ENCODE results near the gene SLC16A8.

The SLC16A8 gene

DNA sequence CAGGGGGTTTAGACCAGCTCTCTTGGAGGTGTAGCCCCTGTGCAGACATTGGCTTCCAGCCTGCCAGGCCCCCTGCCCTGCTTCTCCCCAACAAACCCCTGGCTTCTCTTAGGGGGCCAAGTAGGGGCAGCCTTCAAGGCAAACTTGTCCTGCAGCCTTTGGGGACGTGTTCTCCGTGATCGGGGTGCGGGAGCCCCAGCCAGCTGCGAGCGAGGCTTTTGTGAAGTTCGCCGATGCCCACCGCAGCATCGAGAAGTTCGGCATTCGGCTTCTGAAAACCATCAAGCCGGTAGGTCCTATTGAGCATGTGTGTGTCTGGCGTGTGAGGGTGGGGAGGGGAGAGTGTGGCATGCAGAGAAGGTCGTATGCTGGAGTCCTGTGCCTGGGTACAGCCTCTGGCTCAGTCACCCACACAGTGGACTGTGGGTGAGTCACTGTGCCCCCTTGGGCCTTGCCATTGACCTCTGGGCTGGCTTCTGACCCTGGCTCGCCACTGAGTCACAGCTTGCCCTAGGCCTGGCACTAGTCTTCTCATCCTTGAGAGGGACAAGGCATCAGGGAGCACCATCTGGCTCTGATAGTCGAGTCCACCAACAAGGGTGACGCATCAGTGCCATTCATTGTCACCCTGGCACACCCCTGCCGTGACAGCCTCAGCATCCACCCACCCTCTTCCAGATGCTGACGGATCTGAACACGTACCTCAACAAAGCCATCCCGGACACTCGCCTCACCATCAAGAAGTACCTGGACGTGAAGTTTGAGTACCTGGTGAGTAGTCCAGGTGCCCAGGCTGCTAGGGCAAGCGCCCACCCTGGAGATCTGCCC is 11.4 kb downstream of the SLC16A8 start:
- no peak for DNase-seq (ENCODE audit: low read depth in 2 of 2)

DNA sequence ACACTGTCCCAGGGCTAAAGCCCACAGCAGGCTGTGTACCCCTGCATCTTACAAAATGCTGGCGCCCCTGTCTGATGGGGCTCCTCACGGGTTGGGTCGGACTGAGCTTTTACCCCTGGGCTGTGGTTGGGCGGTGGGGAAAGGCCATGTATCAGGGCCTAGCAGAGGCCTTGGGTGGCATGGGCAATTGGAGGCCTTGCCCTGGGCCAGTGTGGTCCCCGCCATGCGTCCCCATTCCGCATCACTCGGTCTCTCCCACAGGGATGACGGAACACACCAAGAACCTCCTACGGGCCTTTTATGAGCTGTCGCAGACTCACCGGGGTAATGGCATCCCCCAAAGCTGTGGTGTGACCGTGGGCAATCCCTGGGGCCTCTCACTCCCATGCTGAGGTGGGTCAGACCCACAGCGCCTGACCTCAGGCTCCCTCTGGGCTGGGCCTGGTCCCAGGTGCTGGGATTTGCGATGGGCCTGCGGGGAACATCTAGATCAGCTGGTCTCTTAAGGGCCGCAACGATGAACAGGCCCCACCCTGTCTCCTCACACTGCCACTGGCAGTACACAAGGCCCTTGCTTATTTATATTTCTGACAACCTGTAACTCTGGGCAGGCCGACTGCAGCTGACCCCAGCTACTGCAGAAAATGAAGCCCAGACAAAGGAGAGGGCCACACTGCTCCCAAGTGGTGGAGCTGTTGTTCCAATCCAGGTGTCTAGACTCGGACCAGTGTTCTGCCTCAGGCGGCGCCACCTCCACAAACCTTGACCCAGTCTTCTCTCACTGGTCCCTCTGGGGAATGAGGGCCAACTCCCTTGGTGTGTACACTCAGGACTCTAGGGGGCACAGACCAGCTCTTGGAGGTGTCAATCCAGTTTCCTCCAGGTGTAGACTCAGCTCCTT is 12.3 kb downstream of the SLC16A8 start:
- no peak for DNase-seq (ENCODE audit: low read depth in 2 of 2)

DNA sequence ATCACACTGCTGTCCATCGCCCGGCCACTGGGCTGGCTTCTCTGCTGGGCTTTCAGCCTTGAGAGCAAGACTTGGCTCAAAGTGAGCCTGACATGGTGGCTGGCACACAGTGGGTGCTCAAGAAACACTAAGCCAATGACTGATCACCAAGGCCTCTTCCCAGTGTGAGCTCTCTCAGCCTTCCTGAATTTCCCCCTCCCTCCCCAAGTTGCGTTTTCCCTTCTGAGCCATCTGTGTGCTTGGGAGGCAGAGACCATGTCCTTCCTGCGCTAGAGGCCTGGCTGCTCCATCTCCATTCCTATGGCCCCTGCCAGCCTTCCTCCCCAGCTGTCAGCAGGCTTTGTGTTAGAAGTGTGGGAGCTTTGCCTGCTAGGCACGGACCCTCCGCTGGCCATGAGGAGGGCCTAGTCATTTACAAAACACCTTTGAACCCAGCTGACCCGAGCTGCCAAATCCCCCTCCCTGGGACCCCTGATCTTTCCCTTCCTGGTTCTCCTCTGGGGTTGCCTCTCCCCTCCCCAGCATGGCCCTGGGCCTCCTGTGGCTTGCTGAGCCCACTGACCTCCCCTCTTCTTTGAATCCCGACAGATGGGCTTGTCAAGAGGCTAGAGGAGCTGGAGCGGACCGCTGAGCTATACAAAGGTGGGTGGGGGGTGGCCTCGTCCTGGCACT is 13.6 kb downstream of the SLC16A8 start:
- DNase-seq (ENCODE audit: low read depth in 2 of 2) = no peak

DNA sequence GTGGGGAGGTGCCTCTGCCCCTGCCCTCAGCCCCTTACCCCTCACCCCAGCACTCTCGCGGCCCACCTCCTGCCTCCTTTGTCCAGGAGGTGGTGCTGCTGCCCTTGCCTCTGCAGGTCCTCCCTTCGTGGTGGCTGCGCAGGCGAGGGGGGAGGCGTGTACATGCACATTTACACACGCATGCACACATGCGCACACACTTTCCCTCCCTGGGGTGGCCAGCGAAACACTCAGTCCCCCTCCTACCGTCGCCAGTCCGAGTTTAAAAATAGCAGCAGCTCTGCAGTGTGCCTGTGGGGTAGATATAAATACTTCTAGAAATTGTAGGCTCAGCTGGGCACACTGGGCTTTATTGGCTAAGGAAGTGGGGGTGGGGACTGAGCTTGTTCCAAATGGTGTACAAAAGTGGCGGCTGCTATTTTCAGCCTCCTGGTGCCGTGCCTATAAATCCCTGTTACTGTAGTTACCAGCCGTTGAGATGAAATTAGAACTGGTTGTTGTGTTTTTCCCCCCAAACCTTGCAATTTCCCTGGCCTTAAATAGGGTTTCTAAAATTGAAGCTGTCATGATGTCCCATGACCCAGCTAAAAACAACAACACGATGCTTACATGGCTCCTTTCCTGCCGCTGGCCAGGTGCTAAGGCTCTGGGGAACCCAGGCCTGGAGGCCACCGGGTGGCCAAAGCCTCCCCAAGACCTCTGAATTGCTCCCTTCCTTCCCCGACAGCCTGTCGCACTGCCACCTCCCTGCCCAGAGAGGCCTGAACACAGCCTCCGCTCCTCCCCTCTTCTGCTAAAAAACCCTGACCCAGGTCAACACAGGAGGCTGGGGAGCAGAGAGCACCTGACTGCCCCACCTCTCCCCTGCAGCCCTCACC is 14.4 kb downstream of the SLC16A8 start:
- no peak for DNase-seq (ENCODE audit: low read depth in 2 of 2)

DNA sequence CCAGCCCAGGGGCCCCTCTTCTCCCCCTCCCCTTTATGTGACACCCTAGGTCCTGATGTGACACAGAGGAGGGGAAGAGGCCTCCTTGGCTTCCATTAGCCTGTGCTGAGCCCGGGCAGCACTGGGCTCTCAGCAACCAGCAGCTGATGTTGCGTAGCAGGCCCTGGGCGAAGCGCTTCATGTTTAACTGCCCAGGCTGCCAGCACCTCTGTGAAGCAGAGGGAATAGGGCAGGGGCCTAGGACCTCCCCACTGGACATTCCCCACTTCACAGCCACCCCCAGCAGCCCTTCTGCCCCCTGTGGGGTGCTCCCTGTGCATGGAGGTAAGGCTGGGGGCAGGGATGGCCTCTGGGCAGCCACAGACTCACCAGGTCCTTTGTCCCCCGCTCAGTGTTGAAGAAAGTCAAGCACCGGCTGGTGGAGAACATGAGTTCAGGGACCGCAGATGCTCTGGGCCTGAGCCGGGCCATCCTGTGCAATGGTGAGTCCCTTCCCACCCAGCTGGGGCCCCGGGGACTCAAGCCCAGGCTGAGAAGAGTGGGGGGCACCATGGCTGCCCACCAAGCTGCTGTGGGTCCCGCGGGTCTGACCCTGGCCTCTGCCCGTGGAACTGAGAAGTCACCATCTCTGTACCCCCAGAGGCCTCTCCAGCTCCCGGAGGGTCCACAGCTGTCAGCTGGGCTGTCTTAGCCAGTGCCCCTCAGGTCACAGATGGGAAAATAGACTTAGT is 15.2 kb downstream of the SLC16A8 start:
- DNase-seq (ENCODE audit: low read depth in 2 of 2) = no peak

DNA sequence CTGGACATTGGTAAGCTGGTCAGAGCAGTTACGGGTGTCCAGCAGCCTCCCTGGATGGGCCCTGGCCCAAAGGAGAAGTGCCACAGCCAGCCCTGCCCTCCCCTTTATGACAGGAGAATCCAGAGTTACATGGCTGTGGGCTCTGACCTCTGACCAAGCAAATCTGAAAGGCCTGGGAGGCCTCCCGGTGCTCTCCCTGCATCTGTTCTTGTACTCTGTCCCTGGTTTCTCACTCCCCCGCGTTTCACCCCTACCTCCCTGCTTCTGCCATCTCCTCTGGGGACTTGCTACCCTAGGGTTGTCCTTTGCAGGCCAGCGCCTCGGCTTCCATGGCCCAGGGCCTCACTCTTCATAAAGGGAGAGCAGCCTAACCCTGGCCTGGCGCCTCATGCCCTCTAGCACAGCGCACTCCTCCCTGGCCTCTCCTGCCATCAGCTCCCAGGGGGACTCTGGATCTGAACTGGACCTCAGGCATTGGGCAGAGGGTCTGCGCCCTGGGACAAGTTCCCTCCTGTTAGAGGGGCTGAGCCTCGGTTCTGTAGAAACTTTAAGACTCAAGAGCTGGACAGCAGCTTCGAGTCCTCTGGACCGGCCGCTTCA is 16.1 kb downstream of the SLC16A8 start:
- no peak for DNase-seq (ENCODE audit: low read depth in 2 of 2)

DNA sequence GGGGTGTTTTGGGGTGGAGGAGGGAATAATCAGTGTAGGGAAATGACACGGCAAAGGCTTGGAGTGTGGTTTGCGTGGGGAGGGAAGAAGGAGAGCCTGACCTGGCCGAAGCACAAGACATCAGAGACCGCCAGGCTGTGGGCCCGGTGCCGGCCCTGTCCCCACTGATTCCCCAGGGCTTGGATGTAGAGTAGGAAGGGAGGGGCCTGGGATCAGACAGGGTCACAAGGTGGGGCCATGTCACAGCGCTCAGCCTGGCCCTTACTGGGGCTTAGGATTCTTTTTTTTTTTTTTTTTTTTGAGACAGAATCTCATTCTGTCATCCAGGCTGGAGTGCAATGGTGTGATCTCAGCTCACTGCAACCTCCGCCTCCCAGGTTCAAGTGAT is 17.0 kb downstream of the SLC16A8 start:
- DNase-seq (ENCODE audit: low read depth in 2 of 2) = no peak

DNA sequence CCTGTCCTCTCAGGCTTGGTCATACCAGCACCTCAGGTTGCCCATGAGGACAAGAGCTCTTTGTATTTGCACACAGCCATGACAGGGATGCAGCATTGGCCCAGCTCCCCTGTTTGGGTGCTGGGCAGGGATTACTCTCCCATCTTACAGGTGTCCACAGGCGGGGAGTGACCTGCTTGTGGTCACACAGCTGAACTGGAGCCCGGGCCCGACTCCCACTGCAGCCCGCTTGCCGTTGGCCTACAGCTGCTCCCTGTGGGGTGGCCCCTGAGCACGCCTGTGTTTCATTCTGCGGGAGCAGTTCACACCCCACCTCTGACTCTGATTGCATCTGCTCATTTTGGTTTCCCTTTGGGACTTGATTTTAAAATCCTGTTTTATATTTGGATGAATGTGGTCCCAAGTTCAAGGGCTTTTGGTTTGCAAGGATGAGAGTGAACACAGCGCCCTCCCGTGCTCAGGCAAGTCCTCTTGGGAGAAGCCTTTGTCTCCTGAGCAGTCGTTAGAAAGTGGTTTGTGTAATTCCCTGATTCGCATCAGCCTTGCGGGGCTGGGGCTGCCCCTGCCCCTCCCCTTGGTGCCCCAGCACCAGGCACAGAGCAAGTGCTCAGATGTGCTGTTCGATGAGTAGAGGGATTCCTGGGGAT is 17.5 kb downstream of the SLC16A8 start:
- DNase-seq (ENCODE audit: low read depth in 2 of 2) = no peak

DNA sequence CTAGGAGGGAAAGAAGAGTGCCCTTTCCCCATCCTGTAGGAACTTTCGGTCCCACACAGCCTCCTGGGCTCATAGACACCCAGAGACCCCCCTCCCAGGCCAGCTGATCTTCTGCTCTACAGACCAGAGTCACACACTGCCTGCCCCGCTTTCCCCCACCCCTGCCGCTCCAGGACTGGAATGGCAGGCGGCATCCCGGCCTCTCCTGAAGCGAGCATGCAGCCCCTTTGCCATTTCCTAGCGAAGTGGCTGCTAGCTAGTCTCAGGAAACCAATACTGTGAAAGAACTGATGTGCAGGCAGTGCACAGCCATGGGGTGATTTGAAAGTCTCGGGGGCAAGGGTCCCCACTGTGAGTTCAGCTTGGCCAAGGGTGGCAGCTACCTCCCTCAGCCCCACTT is 18.4 kb downstream of the SLC16A8 start:
- DNase-seq (ENCODE audit: low read depth in 2 of 2) = no peak

DNA sequence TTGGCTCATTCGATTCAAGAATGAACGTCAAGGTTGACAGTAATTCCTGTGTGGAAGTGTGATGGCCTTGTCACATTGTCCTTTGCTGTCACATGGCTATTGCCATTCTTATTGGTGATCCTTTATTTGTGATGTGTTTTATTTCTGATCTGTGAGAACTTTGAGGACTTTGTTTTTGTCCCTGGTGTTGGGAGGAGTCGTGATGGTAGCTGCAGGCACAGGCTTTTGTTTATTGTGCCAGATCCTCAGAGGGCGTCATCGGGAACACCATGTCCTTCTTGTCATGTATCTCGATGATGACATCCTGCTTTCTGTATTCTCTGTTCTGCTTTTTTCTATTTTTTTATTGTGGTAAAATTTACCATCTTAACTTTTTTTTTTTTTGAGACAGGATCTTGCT is 21.2 kb downstream of the SLC16A8 start:
- DNase-seq (ENCODE audit: low read depth in 2 of 2) = no peak

DNA sequence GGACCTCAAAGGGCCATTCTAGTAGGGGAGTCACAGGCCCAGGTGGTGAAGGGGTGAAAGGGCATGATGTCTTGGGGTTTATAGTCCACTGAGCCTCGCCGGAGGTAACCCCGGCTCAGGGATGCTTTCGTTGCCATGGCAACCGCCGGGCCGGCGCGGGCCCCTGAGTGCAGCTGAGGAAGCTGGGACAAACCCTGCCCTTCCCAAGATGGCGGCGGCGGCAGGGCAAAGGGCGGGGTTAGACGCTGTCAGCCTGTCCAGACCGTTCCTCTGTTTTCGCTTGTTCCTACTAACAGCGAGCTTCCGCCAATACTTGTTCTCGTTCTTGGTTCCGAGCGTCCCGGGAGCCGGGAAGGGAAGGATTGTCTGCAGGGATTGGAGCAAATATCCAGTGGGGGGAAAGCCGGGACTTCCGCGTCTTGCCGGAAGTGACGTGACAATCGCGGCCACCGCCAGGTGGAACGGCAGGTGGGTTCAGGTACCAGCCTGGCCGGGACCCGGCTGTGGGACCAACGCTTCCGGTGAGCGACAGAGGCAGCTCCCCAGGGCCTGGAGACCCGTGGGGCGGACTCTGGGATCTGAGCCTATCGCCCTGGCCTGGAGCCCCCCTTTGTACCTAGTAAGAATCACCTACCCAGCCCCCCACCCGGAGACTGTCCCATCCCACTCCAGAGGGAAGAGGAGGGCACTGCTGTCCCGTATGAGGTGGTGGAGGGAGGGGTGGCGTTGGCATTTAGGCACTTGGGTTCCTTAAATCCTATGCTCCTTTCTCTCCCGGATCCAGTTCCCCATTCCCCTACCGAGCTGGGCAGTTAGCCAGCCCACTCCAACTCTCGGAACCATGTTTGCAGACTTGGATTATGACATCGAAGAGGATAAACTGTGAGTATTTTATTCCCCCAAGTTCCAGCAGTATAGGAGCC is 26.8 kb downstream of the SLC16A8 start, which contains the start of gene PICK1:
Gene PICK1 (plus strand): TSS at position 436 of the 923 bp plus-strand sequence. CDS start 406 bp downstream, at position 842.
- DNase-seq (ENCODE audit: low read depth in 2 of 2) = peak; percentile 79

DNA sequence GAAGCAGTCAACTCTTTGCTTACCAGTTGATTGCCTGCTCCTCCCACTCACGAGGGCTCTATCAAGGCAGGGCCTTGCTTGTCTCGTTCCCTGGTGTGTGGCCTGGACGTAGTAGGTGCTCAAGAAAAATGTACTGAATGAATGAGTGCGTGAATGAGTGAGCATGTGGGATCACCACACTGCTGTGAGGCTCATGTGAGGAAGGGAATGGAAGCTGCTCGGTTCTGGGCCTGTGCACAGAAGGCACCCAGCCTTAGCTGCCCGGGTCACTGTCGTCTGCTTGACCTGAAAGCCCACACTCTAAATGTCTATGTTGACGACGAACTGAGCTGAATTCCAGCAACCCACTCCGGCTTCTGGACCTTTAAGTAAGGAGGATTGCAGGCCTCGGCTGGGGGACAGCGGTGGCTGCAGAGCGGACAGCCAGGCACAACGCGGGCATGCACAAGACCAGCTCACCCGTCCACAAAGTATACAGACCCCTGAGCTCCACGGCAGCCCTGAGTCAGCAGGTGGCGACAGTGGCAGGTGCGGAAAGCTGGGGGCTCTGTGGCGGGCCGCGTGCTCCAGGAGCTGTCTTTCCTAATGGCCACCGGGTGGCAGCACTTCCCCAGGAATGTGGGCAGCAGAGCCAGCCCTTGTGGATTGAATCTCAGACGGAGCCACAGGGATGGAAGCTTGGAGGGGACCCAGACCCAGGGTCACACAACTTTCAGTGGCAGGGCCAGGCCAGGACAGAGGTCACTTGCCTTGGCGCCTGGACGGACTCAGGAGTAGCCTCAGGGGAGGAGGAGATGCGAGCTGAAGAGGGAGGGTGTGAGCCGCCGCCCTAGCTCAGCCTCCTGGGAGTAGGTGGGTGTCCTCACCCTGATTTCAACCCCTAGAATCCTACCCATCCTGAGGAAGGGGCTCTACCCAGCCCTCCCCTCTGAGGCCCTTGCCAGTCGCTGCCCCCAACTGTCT is 31.8 kb downstream of the SLC16A8 start:
- peak; percentile 60 to 61 for DNase-seq (ENCODE audit: low read depth in 2 of 2)

DNA sequence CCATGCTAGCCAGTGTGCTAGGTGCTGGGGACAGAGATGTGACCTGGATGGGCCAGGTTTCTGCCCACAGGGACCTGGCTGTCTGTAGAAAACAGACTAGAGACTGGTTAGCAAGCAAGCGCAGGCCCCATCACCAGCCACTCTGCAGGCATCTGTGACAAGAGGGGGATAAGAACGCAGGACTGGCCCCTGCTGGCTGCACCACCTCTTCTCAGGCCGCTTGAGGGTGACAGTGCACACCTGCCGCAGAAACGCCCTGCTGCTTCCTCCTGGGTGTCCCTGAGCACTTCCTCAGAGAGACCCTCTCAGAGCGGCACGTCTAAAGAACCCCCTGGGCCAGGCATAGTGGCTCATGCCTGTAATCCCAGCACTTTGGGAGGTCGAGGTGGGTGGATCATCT is 32.7 kb downstream of the SLC16A8 start:
- DNase-seq (ENCODE audit: low read depth in 2 of 2) = no peak

DNA sequence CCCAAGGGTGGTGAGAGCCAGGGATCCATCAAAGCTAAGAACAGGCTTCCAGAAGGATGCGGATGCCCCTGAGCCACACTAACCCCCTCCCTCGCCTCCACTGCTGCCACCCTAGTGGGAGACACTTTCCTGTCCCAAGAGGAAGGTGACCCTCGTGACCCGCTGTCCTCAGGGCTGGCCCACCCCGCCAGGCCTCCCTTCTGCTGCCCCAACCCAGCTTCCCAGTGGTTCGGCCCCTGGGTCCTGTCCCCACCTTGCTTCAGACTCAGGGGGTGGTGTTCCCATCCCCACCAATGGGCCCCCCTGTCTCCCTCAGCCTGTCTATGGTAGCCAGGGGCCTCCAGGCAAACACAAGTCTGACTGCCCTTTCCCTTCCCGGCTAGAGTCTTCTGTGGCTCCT is 33.3 kb downstream of the SLC16A8 start:
- no peak for DNase-seq (ENCODE audit: low read depth in 2 of 2)

DNA sequence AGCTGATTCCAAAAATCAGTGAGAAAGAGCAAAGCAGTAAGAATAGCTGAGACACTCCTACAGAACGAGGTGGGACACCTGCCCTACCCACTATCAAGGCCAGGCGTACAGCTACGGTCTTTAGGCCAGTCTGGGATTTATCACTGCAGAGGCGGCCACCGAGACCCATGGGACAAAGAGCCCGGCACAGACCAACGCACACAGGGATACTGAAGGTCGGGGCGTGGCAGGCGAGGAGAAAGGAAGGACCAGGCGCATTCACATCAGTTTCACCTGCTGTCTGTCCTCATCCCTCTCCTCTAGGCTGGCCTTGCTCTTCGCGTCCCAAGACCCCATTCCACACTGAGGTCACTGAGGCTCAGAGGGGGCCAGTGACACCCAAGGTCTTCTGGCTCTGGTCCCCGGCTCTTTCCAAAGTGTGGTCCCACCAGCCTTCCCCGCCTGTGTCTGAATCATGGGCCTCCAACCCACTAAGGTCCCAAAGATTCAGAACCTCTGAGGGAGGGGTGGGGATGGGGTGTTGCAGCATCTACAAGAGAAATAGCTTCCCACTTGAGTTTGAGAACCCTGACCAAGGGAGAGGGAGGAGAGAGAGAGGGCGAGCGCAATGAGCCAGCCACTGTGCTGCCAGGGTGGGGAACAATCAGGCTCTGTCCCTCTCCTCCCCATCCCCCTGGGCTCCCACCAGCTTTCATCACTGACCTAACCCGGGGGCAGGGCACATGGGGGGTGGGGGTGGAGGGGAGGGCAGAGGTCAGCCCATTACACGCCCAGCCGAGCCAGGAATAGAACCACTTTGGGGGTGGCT is 34.0 kb downstream of the SLC16A8 start:
- DNase-seq (ENCODE audit: low read depth in 2 of 2) = no peak

DNA sequence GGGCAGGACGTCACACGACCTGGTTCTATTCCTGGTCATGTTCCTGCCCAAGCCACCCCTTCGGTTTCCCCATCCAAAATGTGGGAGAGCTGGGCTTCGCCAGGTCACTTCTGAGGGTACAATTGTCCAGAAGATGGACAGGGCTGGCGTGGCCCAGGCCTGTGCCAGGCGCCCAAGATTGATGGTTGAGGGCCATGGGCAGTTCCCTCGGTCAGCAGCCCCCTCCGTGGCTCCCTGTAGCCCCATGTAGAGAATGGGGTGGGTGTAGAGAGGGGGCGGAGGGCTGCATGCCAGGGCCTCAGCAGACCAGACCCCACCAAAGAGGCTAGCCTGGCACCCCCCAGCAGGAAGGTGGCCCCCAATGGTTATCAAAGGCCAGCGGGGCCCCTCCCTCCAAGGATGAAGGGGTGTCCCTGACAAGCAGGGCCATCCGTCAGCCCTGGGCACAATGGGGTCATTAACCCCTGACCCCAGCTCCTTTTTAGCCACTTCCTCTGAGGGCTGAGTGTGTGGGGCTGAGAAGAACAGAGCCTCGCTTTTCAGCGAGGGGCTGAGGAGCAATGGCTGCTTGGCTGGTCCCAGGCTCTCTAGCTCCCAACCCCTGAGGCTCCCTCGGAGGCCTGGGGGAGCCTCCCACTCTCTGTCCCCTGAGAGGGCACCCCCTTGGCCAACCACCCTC is 37.8 kb downstream of the SLC16A8 start:
- no peak for DNase-seq (ENCODE audit: low read depth in 2 of 2)
